ENCODE data around the gene ZMIZ1. TPM values are rescaled to one million over a fixed set of nuclear protein-coding genes. Genes with fewer than 3 reads are reported as not detected.

ZMIZ1 gene
- total RNA-seq, 4 donors from 2014 or later = 71.9 to 104 (median 79.5) TPM

GRCh38 chr10:79361726-79362397 lies 293.1 kb downstream of the ZMIZ1 start:
- TF ChIP-seq CTCF (IDR thresholded peaks at IDR 0.05) (no peak), POLR2AphosphoS5 (IDR thresholded peaks at IDR 0.05) (no peak), POLR2A (IDR thresholded peaks at IDR 0.05) (no peak), EP300 (IDR thresholded peaks at IDR 0.05) (no peak)
- Histone ChIP-seq H3K27ac (no peak overlapping the region), H3K27me3 (no peaks in the 10 kb centered on the region), H3K9me3 (no peaks in the 10 kb centered on the region), H3K4me1 (no peaks in the 10 kb centered on the region), H3K36me3 (peaks cover 2% of the 10 kb centered on the region), H3K4me3 (no peak overlapping the region)
- WGBS = 82% methylated on average over 4 of the region's 4 CpGs
- no peak for DNase-seq (ENCODE audit: low spot score in 2 of 2)

Data from suprapubic skin (tissue), 4 donors.